Endothelial cell of umbilical vein (primary cell): Measurements from ENCODE around the gene LTBP2.

Experiments
- CTCF ChIP-seq, 2 donors: IDR thresholded peaks; 1 replicate in 1 of 2; 2 replicates in 1 of 2; pipeline ENCODE4 v1.5.1; 2011; ENCODE audit warnings: low read length in 2 of 2, mild to moderate bottlenecking in 2 of 2, moderate library complexity in 2 of 2, control low read depth in 1 of 2, inconsistent platforms in 1 of 2, low read depth in 1 of 2; ENCODE audit not compliant: insufficient read depth in 1 of 2; ENCODE audit errors: extremely low read depth in 1 of 2
- MAX ChIP-seq: IDR thresholded peaks from 2 replicates; pipeline ENCODE4 v1.6.1; 2011; ENCODE audit not compliant: insufficient read depth, insufficient read length
- POLR2A ChIP-seq: IDR thresholded peaks from 2 replicates; pipeline ENCODE4 v1.6.1; 2012; ENCODE audit warnings: low read depth, mild to moderate bottlenecking, control low read depth, low read length
- POLR2AphosphoS5 ChIP-seq: IDR thresholded peaks from 2 replicates; pipeline ENCODE4 v1.6.1; 2012; ENCODE audit warnings: low read depth, mild to moderate bottlenecking, control low read depth, low read length, moderate library complexity; ENCODE audit not compliant: insufficient read depth

DNA sequence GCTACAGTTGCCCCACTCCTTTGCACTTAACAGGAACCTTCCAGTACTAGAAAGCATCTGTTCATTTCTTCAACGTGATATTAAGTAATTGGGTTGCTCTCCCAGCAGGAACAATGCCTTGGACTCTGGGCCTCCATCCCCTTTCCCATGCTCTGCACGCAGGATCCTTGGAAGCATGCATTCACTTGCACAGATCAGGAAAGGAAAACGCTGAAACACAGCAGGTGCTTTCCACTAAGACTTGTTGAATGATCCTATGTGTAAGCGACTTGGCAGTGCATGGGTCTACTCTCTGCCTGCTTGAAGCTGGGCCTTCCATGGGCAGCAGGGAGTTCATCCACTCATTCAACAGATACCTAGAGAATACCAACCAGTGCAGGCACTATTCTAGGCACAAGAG lies 2.3 kb downstream of the LTBP2 start:
- no peak for TF ChIP-seq POLR2A
- TF ChIP-seq CTCF (IDR thresholded peaks at IDR 0.05; ENCODE audit: extremely low read depth in 1 of 2, insufficient read depth in 1 of 2, low read depth in 1 of 2, low read length in 2 of 2) = no peak
- TF ChIP-seq MAX = no peak
- TF ChIP-seq POLR2AphosphoS5 = no peak
